ENCODE results near the gene BSG.

GRCh38 chr19:556611-557382 is 15.6 kb upstream of the BSG start:
- TF ChIP-seq REST (IDR thresholded peaks at IDR 0.05; ENCODE audit: insufficient read depth in 1 of 2, low read depth in 2 of 2, low read length in 2 of 2) (no peak), POLR2AphosphoS5 (IDR thresholded peaks at IDR 0.05; ENCODE audit: low read depth, low read length) (no peak), SIN3A (IDR thresholded peaks at IDR 0.05; ENCODE audit: borderline replicate concordance, insufficient read depth, low read length) (no peak), TAF1 (IDR thresholded peaks at IDR 0.05; ENCODE audit: borderline replicate concordance, insufficient read depth, low read length) (no peak)

Measured in PFSK-1 (cell line).